HEK293T (cell line): ENCODE results near the gene VASH2.

Experiments
- ELF4 ChIP-seq: fragments of 450-650 bp; IDR thresholded peaks from 2 replicates; pipeline ENCODE4 v1.6.1; 2017; ENCODE audit warnings: antibody characterized with exemption
- FOXA1 ChIP-seq: fragments of 450-650 bp; IDR thresholded peaks from 2 replicates; pipeline ENCODE4 v1.6.1; 2016; ENCODE audit warnings: mild to moderate bottlenecking
- FOXM1 ChIP-seq: fragments of 450-650 bp; IDR thresholded peaks from 2 replicates; pipeline ENCODE4 v1.6.1; 2017; ENCODE audit warnings: mild to moderate bottlenecking, borderline replicate concordance
- LEF1 ChIP-seq: fragments of 450-650 bp; IDR thresholded peaks from 2 replicates; pipeline ENCODE4 v1.6.1; 2017; ENCODE audit warnings: mild to moderate bottlenecking, borderline replicate concordance

- TF ChIP-seq FOXM1 (no peak), LEF1 (no peak), FOXA1 (no peak), ELF4 (no peak)
These were observed 32.2 kb downstream of the VASH2 start for GRCh38 chr1:212982430-212983152.
